GM12864 (cell line): ENCODE measurements around the gene LSP1.

Experiments
- DNase-seq: peaks from one replicate; pipeline ENCODE4 v3.0.0-alpha.2; 2011; ENCODE audit warnings: low read depth
- H3K4me3 ChIP-seq: 2 replicates; pipeline ENCODE4 v1.5.1; 2011; ENCODE audit warnings: mild to moderate bottlenecking, low read depth, low read length, control low read depth
- TF ChIP-seq, protein P1 (sequence below): IDR thresholded peaks from 2 replicates; pipeline ENCODE4 v1.5.1; 2011; ENCODE audit warnings: low read depth, mild to moderate bottlenecking, moderate library complexity, low read length, control low read depth, inconsistent platforms; ENCODE audit errors: missing control alignments

The LSP1 gene

DNA sequence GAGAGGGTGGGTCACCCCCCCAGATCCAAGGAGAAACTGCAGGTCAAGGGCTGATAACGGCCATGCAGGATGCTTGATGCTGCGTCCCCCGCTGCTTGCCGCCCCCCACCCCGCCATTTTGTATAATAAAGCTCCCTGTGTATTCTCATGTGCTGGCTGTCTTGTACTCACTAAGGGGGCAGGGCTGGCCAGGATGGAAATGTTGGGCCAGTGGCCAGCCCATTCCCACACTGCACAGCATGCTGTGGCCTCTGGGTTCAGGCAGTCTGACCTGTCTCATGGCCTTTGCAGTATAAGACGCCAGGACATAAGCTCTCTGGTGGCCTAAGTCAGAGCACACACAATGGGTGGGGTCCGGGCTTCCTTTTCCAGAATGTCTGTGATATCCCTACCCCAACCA lies 39.2 kb downstream of the LSP1 start:
- no peak for DNase-seq
- TF ChIP-seq, protein P1, sequence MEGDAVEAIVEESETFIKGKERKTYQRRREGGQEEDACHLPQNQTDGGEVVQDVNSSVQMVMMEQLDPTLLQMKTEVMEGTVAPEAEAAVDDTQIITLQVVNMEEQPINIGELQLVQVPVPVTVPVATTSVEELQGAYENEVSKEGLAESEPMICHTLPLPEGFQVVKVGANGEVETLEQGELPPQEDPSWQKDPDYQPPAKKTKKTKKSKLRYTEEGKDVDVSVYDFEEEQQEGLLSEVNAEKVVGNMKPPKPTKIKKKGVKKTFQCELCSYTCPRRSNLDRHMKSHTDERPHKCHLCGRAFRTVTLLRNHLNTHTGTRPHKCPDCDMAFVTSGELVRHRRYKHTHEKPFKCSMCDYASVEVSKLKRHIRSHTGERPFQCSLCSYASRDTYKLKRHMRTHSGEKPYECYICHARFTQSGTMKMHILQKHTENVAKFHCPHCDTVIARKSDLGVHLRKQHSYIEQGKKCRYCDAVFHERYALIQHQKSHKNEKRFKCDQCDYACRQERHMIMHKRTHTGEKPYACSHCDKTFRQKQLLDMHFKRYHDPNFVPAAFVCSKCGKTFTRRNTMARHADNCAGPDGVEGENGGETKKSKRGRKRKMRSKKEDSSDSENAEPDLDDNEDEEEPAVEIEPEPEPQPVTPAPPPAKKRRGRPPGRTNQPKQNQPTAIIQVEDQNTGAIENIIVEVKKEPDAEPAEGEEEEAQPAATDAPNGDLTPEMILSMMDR, result no peak
- H3K4me3 ChIP-seq, result no peak overlapping the region

DNA sequence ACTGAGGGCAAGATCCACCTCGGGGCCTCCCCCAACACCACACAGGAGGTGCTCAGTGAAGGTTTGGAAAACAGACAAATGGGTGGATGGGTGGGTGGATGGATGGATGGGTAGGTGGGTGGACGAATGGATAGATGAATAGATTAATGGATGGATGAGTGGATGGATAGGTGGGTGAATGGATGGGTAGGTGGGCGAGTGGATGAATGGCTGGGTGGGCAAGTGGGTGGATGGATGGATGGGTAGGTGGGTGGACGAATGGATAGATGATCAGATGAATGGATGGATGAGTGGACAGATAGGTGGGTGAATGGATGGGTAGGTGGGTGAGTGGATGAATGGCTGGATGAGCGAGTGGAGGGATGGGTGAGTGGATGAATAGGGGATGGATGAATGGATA lies 39.7 kb downstream of the LSP1 start:
- TF ChIP-seq, protein P1, result no peak
- DNase-seq, result no peak
- no peak overlapping the region for H3K4me3 ChIP-seq

DNA sequence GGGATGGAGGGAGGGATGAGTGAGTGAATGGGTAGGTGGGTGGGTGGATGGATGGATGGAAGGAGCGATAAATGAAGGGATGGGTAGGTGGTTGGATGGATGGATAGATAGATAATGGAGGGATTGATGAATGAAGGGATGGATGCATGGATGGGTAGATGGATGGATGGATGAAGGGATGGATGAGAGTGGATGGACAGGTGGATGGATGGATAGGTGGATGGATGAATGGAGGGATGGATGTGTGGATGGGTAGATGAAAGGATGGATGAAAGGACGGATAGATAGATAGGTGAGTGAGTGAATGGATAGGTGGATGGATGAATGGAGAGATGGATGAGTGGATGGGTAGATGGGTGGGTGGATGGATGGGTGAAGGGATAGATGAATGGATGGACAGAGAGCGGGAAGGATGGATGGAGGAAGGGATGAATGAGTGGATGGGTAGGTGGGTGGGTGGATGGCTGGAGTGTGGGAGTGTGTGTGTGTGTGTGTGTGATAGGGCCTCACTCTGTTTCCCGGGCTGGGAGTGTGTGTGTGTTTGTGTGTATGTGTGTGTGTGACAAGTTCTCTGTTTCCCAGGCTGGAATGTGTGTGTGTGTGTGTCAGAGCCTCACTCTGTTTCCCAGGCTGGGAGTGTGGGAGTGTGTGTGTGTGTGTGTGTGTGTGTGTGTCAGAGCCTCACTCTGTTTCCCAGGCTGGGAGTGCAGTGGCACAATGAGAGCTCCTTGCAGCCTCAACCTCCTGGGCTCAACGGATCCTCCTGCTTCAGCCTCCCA lies 40.9 kb downstream of the LSP1 start:
- TF ChIP-seq, protein P1, result no peak
- no peak for DNase-seq

DNA sequence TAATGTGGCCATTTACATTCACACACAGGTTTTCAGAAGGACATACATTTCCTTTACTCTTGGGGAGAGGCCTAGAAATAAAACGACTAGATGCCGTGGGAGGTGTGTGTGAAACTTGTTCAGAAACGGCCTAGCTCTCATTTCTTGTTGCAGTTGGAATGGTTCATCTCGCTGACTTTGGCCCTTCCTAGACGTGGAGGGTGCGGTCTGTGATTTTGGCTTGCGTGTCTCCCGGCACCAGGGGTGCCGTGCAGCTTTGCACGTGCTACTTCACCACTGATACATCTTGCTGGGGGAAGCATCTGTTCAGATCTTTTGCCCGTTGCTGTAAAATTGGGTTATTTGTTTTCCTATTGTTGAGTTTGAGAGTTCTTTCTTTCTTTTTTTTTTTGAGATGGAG lies 41.9 kb downstream of the LSP1 start:
- TF ChIP-seq, protein P1, result no peak
- no peak for DNase-seq
- no peak overlapping the region for H3K4me3 ChIP-seq

More for the DNA sequence above, 40.9 kb downstream of the LSP1 start:
- H3K4me3 ChIP-seq, result no peak overlapping the region

DNA sequence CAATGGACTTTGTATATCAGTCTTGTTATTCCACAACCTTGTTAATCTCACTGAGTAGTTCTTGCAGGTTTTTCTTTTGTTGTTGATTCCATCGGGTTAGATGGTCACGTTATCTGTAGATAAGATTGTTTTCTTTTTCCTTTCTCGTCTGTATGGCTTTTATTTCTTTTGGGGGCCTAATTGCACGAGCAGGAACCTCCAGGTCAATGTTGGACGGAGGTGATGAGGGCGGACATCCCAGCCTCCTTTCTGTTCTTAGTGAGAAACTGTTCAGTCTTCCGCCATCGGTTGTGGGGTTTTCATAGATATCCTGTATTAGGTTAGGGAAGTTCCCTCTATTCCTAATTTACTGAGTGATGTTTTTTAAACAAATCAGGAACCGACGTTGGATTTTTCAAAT lies 43.6 kb downstream of the LSP1 start:
- TF ChIP-seq, protein P1, result no peak
- no peak for DNase-seq
- peak overlapping the region; percentile 32; the same call in 1 of the 2 replicates for H3K4me3 ChIP-seq

DNA sequence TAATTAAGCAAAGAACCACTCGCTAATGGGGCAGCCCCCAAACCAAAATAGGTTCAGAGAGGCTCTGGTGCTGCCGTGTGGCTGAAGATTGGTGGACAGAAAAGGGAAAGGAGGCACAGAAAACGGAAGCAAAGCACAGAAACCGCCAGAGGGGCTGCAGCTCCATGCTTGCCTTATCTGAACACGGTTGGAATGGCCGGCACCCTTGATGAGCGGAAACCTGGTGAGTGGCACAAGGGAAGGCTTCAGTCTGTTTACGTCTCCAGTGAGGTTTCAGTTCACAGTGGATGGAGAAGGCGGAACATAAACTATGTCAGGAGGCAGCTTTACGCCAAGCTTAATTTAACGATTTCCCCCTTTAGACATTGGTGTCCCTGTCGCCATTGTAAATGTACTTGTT lies 44.0 kb downstream of the LSP1 start:
- DNase-seq, result no peak
- TF ChIP-seq, protein P1, result no peak
- peak overlapping the region; percentile 32 for H3K4me3 ChIP-seq

DNA sequence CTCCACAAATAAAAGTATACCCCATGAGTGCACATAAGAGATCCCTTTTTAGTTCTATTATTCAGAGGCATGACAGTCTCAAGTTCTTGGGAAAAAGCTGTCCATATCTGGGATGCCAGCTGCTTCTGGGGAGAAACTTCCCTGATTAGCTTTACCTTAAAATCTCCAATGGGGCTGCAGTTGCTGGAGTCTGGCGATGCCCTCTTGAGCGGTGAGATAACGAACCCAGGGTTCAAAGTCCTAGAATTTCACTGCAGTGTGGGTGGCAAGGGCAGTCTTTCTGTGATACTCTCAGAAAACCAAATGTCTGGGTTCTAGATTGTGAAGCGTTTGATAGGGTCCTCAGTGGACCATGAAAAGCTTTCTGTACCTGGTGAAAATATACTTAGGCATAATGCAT lies 46.2 kb downstream of the LSP1 start:
- TF ChIP-seq, protein P1, result no peak
- no peak for DNase-seq
- no peak overlapping the region for H3K4me3 ChIP-seq
